GM12878 (cell line): ENCODE data around the gene MARK4. TPM values are rescaled to one million over a fixed set of nuclear protein-coding genes. Genes with fewer than 3 reads are reported as not detected.

Experiments
- ATAC-seq: fragments of 200-7000 bp; cut with Tn5 transposase; 3 replicates; pipeline ENCODE4 v1.9.1; 2020; ENCODE audit warnings: mild to moderate bottlenecking, moderate library complexity
- BruUV-seq: library from RNA; stranded (reverse); fragments of 400-500 nt; replicated peaks from 2 replicates; lab custom pipeline; 2021; lab: Mats Ljungman, UMichigan
- CTCF ChIA-PET: fragments of 300-600 bp; sonication (Branson Sonifier 250); formaldehyde crosslinking; extraction: SDS; loops from one replicate; lab custom pipeline; 2021; ENCODE audit warnings: inconsistent platforms; lab: Yijun Ruan, JAX
- POLR2A ChIA-PET: fragments of 350-600 bp; formaldehyde crosslinking; extraction: SDS; loops from one replicate; lab custom pipeline; 2021; ENCODE audit warnings: inconsistent platforms; lab: Charles Lee
- RAD21 ChIA-PET: fragments of 300-600 bp; sonication (Branson Sonifier 250); formaldehyde crosslinking; loops from one replicate; lab custom pipeline; 2023; ENCODE audit warnings: antibody characterized with exemption; ENCODE audit not compliant: unreplicated experiment; lab: Charles Lee
- SMC1A ChIA-PET: fragments of 300-600 bp; sonication (Branson Sonifier 250); formaldehyde crosslinking; loops from one replicate; lab custom pipeline; 2023; ENCODE audit not compliant: unreplicated experiment, uncharacterized antibody; lab: Charles Lee
- DNase-seq: peaks from one replicate; pipeline ENCODE4 v3.0.0-alpha.2; 2011; ENCODE audit warnings: low read depth, low spot score
- FAIRE-seq: peaks from 3 replicates; lab custom pipeline; 2011; peaks lifted over from hg19 to GRCh38; lab: Jason Lieb, UNC
- H2AFZ ChIP-seq: 2 replicates; pipeline ENCODE4 v1.6.0; 2011; ENCODE audit warnings: low read depth, low read length, control low read depth; ENCODE audit not compliant: control insufficient read depth
- H3K27ac ChIP-seq: 2 replicates; pipeline ENCODE4 v1.5.1; 2011; ENCODE audit warnings: control low read depth; ENCODE audit not compliant: control insufficient read depth, insufficient read depth
- H3K27me3 ChIP-seq, 2 experiments: replicated peaks in 1 of 2; 2 replicates each; pipeline versions ENCODE4 v1.6.0 to v1.6.1; 2011; ENCODE audit warnings: low read length in 1 of 2; ENCODE audit not compliant: control insufficient read depth in 2 of 2, insufficient read depth in 2 of 2
- H3K36me3 ChIP-seq, 2 experiments: 2 replicates each; pipeline ENCODE4 v1.5.1; 2011; ENCODE audit warnings: low read length in 1 of 2; ENCODE audit not compliant: control insufficient read depth in 2 of 2, insufficient read depth in 2 of 2
- H3K4me1 ChIP-seq: 2 replicates; pipeline ENCODE4 v1.6.1; 2011; ENCODE audit warnings: mild to moderate bottlenecking, low read length, moderate library complexity, mixed read lengths; ENCODE audit not compliant: control insufficient read depth, insufficient read depth
- H3K4me2 ChIP-seq: 2 replicates; pipeline ENCODE4 v1.6.0; 2011; ENCODE audit warnings: control low read depth; ENCODE audit not compliant: control insufficient read depth, insufficient read depth
- H3K4me3 ChIP-seq: fragments of 200-600 bp; sonication (generic); 2 replicates; pipeline ENCODE4 v1.5.1; 2016
- H3K79me2 ChIP-seq: 2 replicates; pipeline ENCODE4 v1.6.0; 2011; ENCODE audit warnings: low read length; ENCODE audit not compliant: control insufficient read depth, insufficient read depth
- H3K9ac ChIP-seq: 2 replicates; pipeline ENCODE4 v1.8.0; 2011; ENCODE audit warnings: low read length, control low read depth, mixed read lengths; ENCODE audit not compliant: control insufficient read depth, insufficient read depth
- H3K9me3 ChIP-seq: replicated peaks from 3 replicates; pipeline ENCODE4 v1.5.1; 2011; ENCODE audit warnings: mild to moderate bottlenecking, low read length; ENCODE audit not compliant: control insufficient read depth, insufficient read depth
- H4K20me1 ChIP-seq: 2 replicates; pipeline ENCODE4 v1.6.0; 2011; ENCODE audit not compliant: control insufficient read depth, insufficient read depth
- BACH1 ChIP-seq: fragments of 450-650 bp; IDR thresholded peaks from 2 replicates; pipeline ENCODE4 v1.6.1; 2017; ENCODE audit warnings: mild to moderate bottlenecking, borderline replicate concordance
- IKZF1 ChIP-seq: fragments of 450-650 bp; conservative IDR thresholded peaks from 2 replicates; pipeline ENCODE4 v1.6.1; 2017; ENCODE audit warnings: antibody characterized with exemption, mild to moderate bottlenecking
- MTA2 ChIP-seq: fragments of 450-650 bp; IDR thresholded peaks from 2 replicates; pipeline ENCODE4 v1.6.1; 2016; ENCODE audit warnings: low read depth, mild to moderate bottlenecking, moderate library complexity
- PAX8 ChIP-seq: fragments of 450-650 bp; IDR thresholded peaks from 2 replicates; pipeline ENCODE4 v1.6.1; 2017; ENCODE audit warnings: mild to moderate bottlenecking, moderate library complexity
- PML ChIP-seq: IDR thresholded peaks from 2 replicates; pipeline ENCODE4 v1.6.1; 2012; ENCODE audit warnings: low read length, inconsistent platforms
- SMAD5 ChIP-seq: IDR thresholded peaks from 2 replicates; pipeline ENCODE4 v1.6.1; 2016; ENCODE audit warnings: antibody characterized with exemption, low read depth
- ZBED1 ChIP-seq: IDR thresholded peaks from 2 replicates; pipeline ENCODE4 v1.6.1; 2016; ENCODE audit warnings: borderline replicate concordance
- ZBTB11 ChIP-seq: fragments of 450-650 bp; formaldehyde crosslinking; IDR thresholded peaks from 2 replicates; pipeline ENCODE4 v1.5.0; 2022; ENCODE audit warnings: mild to moderate bottlenecking, missing genetic modification characterization
- WGBS: methylation state at CpG from one replicate; pipeline ENCODE4 v1.1.6; 2016; ENCODE audit warnings: low lambda C conversion rate; ENCODE audit not compliant: insufficient replicate concordance, insufficient coverage; ENCODE audit errors: missing lambda C conversion rate; 5-methylcytosine and 5-hydroxymethylcytosine counted together
- in situ Hi-C: fragments of 300-500 bp; cut with MboI; formaldehyde crosslinking; loops from 9 replicates; pipeline ENCODE4 v1.14.3; 2018; ENCODE audit warnings: mixed read lengths
- intact Hi-C: fragments of 100-400 bp; cut with micrococcal nuclease; formaldehyde crosslinking; loops from one replicate; pipeline ENCODE4 v1.14.2; 2022; ENCODE audit not compliant: unreplicated experiment
- polyA plus RNA-seq, 11 experiments: library from polyadenylated mRNA; depleted of rRNA in 4 of 11; unstranded in 6 of 11; stranded (reverse) in 5 of 11; fragments of >200 nt; fragmentation: Nextera tagmentation in 4 of 11; fragmentation: Illumina TruSeq in 1 of 11; extraction: Ambion mirVana in 4 of 11; extraction: Trizol in 1 of 11; gene quantifications; 1 replicate in 1 of 11; 2 replicates in 10 of 11; pipeline versions ENCODE4 v1.2.1 to v1.2.3, GENCODE V29; 2011 to 2016; ENCODE audit warnings: inconsistent platforms in 2 of 11, missing spikeins in 2 of 11, low read depth in 1 of 11
- total RNA-seq, 4 experiments: library from RNA; depleted of rRNA in 3 of 4; stranded (reverse); fragments of >200 nt in 3 of 4; fragmentation: Illumina TruSeq in 1 of 4; extraction: Trizol in 1 of 4; gene quantifications; 2 replicates each; pipeline versions ENCODE4 v1.2.1 to v1.2.3, GENCODE V29; 2013 to 2021
- TF ChIP-seq, protein P1 (sequence below): fragments of 450-650 bp; IDR thresholded peaks from 2 replicates; pipeline ENCODE4 v1.6.1; 2017; ENCODE audit warnings: borderline replicate concordance
- TF ChIP-seq, protein P2 (sequence below): IDR thresholded peaks from 2 replicates; pipeline ENCODE4 v1.6.1; 2012; ENCODE audit warnings: low read depth, low read length, improper control_type of control experiment
- TF ChIP-seq, protein P3 (sequence below): fragments of 450-650 bp; IDR thresholded peaks from 2 replicates; pipeline ENCODE4 v1.6.1; 2017; ENCODE audit warnings: mild to moderate bottlenecking, moderate library complexity

MARK4 gene
- total and polyA plus RNA-seq, 10 of the 15 experiments (the other 5 are each of a cell fraction or from before 2014, with no cell fraction given): 0.66 to 24.3 (median 5.1) TPM

DNA sequence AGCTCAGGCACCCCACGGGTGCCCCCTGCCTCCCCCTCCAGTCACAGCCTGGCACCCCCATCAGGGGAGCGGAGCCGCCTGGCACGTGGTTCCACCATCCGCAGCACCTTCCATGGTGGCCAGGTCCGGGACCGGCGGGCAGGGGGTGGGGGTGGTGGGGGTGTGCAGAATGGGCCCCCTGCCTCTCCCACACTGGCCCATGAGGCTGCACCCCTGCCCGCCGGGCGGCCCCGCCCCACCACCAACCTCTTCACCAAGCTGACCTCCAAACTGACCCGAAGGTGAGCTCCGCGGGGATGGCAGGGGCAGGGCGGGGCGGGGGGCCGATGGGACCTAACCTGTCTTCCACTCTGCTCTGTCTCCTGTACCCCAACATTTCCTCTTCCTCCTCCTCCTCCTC, 46.6 kb downstream of the MARK4 start (continued):
- TF ChIP-seq ZBTB11 (CRISPR knock-in tag) (no peak), IKZF1 (no peak), PML (no peak)
- TF ChIP-seq, protein P1, sequence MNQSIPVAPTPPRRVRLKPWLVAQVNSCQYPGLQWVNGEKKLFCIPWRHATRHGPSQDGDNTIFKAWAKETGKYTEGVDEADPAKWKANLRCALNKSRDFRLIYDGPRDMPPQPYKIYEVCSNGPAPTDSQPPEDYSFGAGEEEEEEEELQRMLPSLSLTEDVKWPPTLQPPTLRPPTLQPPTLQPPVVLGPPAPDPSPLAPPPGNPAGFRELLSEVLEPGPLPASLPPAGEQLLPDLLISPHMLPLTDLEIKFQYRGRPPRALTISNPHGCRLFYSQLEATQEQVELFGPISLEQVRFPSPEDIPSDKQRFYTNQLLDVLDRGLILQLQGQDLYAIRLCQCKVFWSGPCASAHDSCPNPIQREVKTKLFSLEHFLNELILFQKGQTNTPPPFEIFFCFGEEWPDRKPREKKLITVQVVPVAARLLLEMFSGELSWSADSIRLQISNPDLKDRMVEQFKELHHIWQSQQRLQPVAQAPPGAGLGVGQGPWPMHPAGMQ: no peak
- TF ChIP-seq, protein P2, sequence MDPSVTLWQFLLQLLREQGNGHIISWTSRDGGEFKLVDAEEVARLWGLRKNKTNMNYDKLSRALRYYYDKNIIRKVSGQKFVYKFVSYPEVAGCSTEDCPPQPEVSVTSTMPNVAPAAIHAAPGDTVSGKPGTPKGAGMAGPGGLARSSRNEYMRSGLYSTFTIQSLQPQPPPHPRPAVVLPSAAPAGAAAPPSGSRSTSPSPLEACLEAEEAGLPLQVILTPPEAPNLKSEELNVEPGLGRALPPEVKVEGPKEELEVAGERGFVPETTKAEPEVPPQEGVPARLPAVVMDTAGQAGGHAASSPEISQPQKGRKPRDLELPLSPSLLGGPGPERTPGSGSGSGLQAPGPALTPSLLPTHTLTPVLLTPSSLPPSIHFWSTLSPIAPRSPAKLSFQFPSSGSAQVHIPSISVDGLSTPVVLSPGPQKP: no peak

- in situ Hi-C loops (no loop called here), intact Hi-C loops (no loop called here)
- WGBS: 80% methylated on average over 5 of the region's 5 CpGs
- CTCF ChIA-PET: no interaction called here
- Histone ChIP-seq H3K9ac (no peak overlapping the region), H3K79me2 (no peaks in the 10 kb centered on the region), H3K9me3 (no peaks in the 10 kb centered on the region), H3K4me1 (no peaks in the 10 kb centered on the region), H4K20me1 (no peaks in the 10 kb centered on the region), H3K36me3 (no peaks in the 10 kb centered on the region; a peak in 1 of 4 replicates), H2AFZ (no peak overlapping the region), H3K4me3 (no peak overlapping the region), H3K4me2 (no peak overlapping the region), H3K27me3 (no peaks in the 10 kb centered on the region), H3K27ac (no peak overlapping the region)
- RAD21 ChIA-PET: no interaction called here
- POLR2A ChIA-PET: no interaction called here
- FAIRE-seq: no peak
- BruUV-seq: no TSS peak
- SMC1A ChIA-PET: no interaction called here
- no peak for DNase-seq
- ATAC-seq: no peak
- TF ChIP-seq, protein P3, sequence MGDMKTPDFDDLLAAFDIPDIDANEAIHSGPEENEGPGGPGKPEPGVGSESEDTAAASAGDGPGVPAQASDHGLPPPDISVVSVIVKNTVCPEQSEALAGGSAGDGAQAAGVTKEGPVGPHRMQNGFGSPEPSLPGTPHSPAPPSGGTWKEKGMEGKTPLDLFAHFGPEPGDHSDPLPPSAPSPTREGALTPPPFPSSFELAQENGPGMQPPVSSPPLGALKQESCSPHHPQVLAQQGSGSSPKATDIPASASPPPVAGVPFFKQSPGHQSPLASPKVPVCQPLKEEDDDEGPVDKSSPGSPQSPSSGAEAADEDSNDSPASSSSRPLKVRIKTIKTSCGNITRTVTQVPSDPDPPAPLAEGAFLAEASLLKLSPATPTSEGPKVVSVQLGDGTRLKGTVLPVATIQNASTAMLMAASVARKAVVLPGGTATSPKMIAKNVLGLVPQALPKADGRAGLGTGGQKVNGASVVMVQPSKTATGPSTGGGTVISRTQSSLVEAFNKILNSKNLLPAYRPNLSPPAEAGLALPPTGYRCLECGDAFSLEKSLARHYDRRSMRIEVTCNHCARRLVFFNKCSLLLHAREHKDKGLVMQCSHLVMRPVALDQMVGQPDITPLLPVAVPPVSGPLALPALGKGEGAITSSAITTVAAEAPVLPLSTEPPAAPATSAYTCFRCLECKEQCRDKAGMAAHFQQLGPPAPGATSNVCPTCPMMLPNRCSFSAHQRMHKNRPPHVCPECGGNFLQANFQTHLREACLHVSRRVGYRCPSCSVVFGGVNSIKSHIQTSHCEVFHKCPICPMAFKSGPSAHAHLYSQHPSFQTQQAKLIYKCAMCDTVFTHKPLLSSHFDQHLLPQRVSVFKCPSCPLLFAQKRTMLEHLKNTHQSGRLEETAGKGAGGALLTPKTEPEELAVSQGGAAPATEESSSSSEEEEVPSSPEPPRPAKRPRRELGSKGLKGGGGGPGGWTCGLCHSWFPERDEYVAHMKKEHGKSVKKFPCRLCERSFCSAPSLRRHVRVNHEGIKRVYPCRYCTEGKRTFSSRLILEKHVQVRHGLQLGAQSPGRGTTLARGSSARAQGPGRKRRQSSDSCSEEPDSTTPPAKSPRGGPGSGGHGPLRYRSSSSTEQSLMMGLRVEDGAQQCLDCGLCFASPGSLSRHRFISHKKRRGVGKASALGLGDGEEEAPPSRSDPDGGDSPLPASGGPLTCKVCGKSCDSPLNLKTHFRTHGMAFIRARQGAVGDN: no peak
- TF ChIP-seq, protein P1: no peak
- no peak for TF ChIP-seq SMAD5
- no peak for TF ChIP-seq ZBED1
- TF ChIP-seq PAX8: no peak
- TF ChIP-seq BACH1: no peak
- TF ChIP-seq MTA2: no peak
These were observed 47.2 kb downstream of the MARK4 start for GRCh38 chr19:45298264-45298663.
